NCI-H510A (cell line): ENCODE measurements around the gene JAZF1.
"Not testable (repeated sequence)": the region's sequence is repeated elsewhere in the genome, so short reads cannot be mapped to it uniquely, and the experiment has no call there.

Experiments used
- DNase-seq: peaks from one replicate; lab custom pipeline; 2025; lab: John Stamatoyannopoulos, UW

JAZF1 gene

GRCh38 chr7:28041508-28042314 lies 138.9 kb downstream of the JAZF1 start:
- no peak for DNase-seq

GRCh38 chr7:28038175-28038797 lies 142.3 kb downstream of the JAZF1 start:
- no peak for DNase-seq

GRCh38 chr7:28037220-28038010 lies 143.2 kb downstream of the JAZF1 start:
- no peak for DNase-seq

GRCh38 chr7:28036696-28037095 lies 143.9 kb downstream of the JAZF1 start:
- DNase-seq = no peak

- DNase-seq = no peak
These were observed 147.2 kb downstream of the JAZF1 start for GRCh38 chr7:28033386-28033785.

GRCh38 chr7:28032738-28033380 lies 147.7 kb downstream of the JAZF1 start:
- DNase-seq = no peak

GRCh38 chr7:28029051-28029450 lies 151.5 kb downstream of the JAZF1 start:
- no peak for DNase-seq

GRCh38 chr7:28028471-28028870 lies 152.1 kb downstream of the JAZF1 start:
- DNase-seq = no peak

- no peak for DNase-seq
These were observed 154.4 kb downstream of the JAZF1 start for GRCh38 chr7:28026237-28026636.

- DNase-seq = no peak
These were observed 155.7 kb downstream of the JAZF1 start for GRCh38 chr7:28024786-28025334.

- DNase-seq = peak; percentile 31
These were observed 160.2 kb downstream of the JAZF1 start for GRCh38 chr7:28020302-28020940.

GRCh38 chr7:28018856-28019465 lies 161.6 kb downstream of the JAZF1 start:
- no peak for DNase-seq

GRCh38 chr7:28018446-28018845 lies 162.1 kb downstream of the JAZF1 start:
- no peak for DNase-seq

- no peak for DNase-seq
These were observed 162.6 kb downstream of the JAZF1 start for GRCh38 chr7:28018020-28018419.

- no peak for DNase-seq
These were observed 163.2 kb downstream of the JAZF1 start for GRCh38 chr7:28017372-28017771.

GRCh38 chr7:28016297-28016696 lies 164.3 kb downstream of the JAZF1 start:
- DNase-seq = no peak

- no peak for DNase-seq
These were observed 165.4 kb downstream of the JAZF1 start for GRCh38 chr7:28015169-28015568.

GRCh38 chr7:28014340-28014739 lies 166.3 kb downstream of the JAZF1 start:
- not testable (repeated sequence) for DNase-seq

- no peak for DNase-seq
These were observed 167.2 kb downstream of the JAZF1 start for GRCh38 chr7:28013441-28013840.

- DNase-seq = no peak
These were observed 167.6 kb downstream of the JAZF1 start for GRCh38 chr7:28013019-28013418.

GRCh38 chr7:28008911-28009310 lies 171.7 kb downstream of the JAZF1 start:
- no peak for DNase-seq
